ENCODE measurements around the gene LYPD4.

DNA sequence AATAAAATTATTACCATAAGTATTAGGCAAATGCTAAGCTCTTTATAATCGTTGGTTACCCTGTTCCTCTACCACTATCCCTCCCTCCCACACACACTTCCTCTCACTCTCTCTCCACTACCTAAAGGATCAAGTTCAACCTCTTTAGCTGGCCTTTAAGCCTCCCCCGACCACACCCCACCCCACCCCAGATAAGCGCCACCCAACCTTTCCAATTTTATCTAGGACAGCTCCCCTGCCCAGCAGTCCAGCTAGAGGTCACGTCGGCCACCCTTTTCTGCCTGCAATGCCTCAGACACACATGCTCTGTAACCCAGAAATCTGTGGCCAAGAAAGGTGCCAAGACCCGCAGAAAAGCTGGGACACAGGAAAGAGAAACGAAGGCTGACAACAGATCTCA is 1.1 kb downstream of the LYPD4 start:
- TF ChIP-seq, protein P1, sequence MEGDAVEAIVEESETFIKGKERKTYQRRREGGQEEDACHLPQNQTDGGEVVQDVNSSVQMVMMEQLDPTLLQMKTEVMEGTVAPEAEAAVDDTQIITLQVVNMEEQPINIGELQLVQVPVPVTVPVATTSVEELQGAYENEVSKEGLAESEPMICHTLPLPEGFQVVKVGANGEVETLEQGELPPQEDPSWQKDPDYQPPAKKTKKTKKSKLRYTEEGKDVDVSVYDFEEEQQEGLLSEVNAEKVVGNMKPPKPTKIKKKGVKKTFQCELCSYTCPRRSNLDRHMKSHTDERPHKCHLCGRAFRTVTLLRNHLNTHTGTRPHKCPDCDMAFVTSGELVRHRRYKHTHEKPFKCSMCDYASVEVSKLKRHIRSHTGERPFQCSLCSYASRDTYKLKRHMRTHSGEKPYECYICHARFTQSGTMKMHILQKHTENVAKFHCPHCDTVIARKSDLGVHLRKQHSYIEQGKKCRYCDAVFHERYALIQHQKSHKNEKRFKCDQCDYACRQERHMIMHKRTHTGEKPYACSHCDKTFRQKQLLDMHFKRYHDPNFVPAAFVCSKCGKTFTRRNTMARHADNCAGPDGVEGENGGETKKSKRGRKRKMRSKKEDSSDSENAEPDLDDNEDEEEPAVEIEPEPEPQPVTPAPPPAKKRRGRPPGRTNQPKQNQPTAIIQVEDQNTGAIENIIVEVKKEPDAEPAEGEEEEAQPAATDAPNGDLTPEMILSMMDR (IDR thresholded peaks at IDR 0.05; ENCODE audit: low read length): no peak
- TF ChIP-seq EZH2 (IDR thresholded peaks at IDR 0.05; ENCODE audit: borderline replicate concordance, low read length): no peak

All from OCI-LY1 (cell line).